Psoas muscle (tissue), 8 donors: ENCODE data around the gene PHOSPHO2. TPM values are rescaled to one million over a fixed set of nuclear protein-coding genes. Genes with fewer than 3 reads are reported as not detected.

Source experiments
- ATAC-seq, 4 donors: fragments of 200-7000 bp; cut with Tn5 transposase; one replicate each; pipeline ENCODE4 v1.9.1; 2020; ENCODE audit warnings: moderate library complexity in 3 of 4, mild to moderate bottlenecking in 2 of 4
- DNase-seq, 2 donors: peaks; one replicate each; pipeline ENCODE4 v3.0.0-alpha.2; 2020
- H3K27ac ChIP-seq: fragments of 200-600 bp; one replicate; pipeline ENCODE4 v1.8.0; 2022
- H3K27me3 ChIP-seq, 3 donors: fragments of 200-600 bp in 1 of 3; one replicate each; pipeline versions ENCODE4 v1.6.1 to v1.8.0; 2013 to 2022; ENCODE audit warnings: low read length in 2 of 3, mild to moderate bottlenecking in 2 of 3, moderate library complexity in 1 of 3; ENCODE audit not compliant: insufficient read depth in 3 of 3
- H3K36me3 ChIP-seq, 2 donors: fragments of 200-600 bp in 1 of 2; one replicate each; pipeline versions ENCODE4 v1.6.1 to v1.8.0; 2013 to 2022; ENCODE audit warnings: low read depth in 1 of 2, mild to moderate bottlenecking in 1 of 2, moderate library complexity in 1 of 2; ENCODE audit not compliant: insufficient read depth in 1 of 2
- H3K4me1 ChIP-seq: fragments of 200-600 bp; one replicate; pipeline ENCODE4 v1.8.0; 2022
- H3K4me3 ChIP-seq: fragments of 200-600 bp; one replicate; pipeline ENCODE4 v1.8.0; 2022; ENCODE audit warnings: mild to moderate bottlenecking
- H3K9me3 ChIP-seq: fragments of 200-600 bp; one replicate; pipeline ENCODE4 v1.8.0; 2022
- CTCF ChIP-seq: fragments of 200-600 bp; IDR thresholded peaks from one replicate; pipeline ENCODE4 v1.8.0; 2022; ENCODE audit warnings: antibody characterized with exemption
- WGBS, 3 donors: extraction: QIAGEN DNeasy Blood & Tissue Kit; methylation state at CpG; one replicate each; pipeline versions ENCODE4 v1.1.6 to v1.1.7; 2013; 5-methylcytosine and 5-hydroxymethylcytosine counted together
- intact Hi-C, 2 donors: fragments of 100-400 bp; cut with DNase I; formaldehyde crosslinking; loops; one replicate each; pipeline versions ENCODE4 v1.11.0 to v1.14.2; 2022
- polyA plus RNA-seq, 3 donors: library from polyadenylated mRNA; stranded (reverse); fragments of 200-250 nt; gene quantifications; one replicate each; pipeline ENCODE4 v1.2.3, GENCODE V29; 2013
- total RNA-seq, 4 donors: library from RNA; stranded (reverse); fragmentation: NEBNext Ultra II Directional in 2 of 4; extraction: Animal tissue kit (Norgen Biotek cat#: 25700) in 2 of 4; gene quantifications; one replicate each; pipeline versions ENCODE4 v1.2.1 to v1.2.4, GENCODE V29; 2021 to 2023
- donor health status: healthy with polysubstance abuse.
- donor health status: DM: no; HTN: no; CAD: no; lungs with moderate emphysema.
- donor health status: Bipolar disorder and iron deficiency.
- donor health status: healthy.
- donor health status: DM: yes; HTN: yes; CAD: no.
- donor health status: DM: no; HTN: no; CAD: no.
- donor health status: DM: no; HTN: no; CAD: no.
- donor health status: DM: yes; HTN: yes; CAD: no.

PHOSPHO2 gene
- total and polyA plus RNA-seq, 7 donors, result 0.86 to 7.5 (median 1.6) TPM

- H3K36me3 ChIP-seq, result no peaks in the 10 kb centered on the region
- no peak overlapping the region for H3K27ac ChIP-seq
- H3K4me1 ChIP-seq, result peaks cover 12% of the 10 kb centered on the region
- no peak overlapping the region for H3K4me3 ChIP-seq
- intact Hi-C loops, result no loop called here
- H3K9me3 ChIP-seq, result no peaks in the 10 kb centered on the region
- DNase-seq (no peak), ATAC-seq (no peak)
- 65 to 74% (median 70%) methylated on average over 12 of the region's 12 CpGs for WGBS, 3 donors
- no peak for TF ChIP-seq CTCF
- H3K27me3 ChIP-seq, result no peaks in the 10 kb centered on the region
These were observed 22.8 kb downstream of the PHOSPHO2 start for GRCh38 chr2:169716938-169717690.

DNA sequence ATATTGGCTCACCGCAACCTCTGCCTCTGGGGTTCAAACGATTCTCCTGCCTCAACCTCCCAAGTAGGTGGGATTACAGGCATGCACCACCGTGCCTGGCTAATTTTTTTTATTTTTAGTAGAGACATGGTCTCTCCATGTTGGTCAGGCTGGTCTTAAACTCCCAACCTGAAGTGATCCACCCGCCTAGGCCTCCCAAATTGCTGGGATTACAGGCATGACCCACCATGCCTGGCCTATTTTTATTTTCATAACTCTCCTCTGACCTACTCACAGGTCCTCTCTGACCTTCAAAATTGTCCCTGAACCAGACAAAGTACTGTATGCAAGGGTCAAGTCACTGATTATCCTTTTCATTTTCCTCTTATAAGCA, 23.4 kb downstream of the PHOSPHO2 start:
- H3K36me3 ChIP-seq, result no peaks in the 10 kb centered on the region
- intact Hi-C loops, result no loop called here
- peaks cover 12% of the 10 kb centered on the region for H3K4me1 ChIP-seq
- no peak for DNase-seq
- H3K9me3 ChIP-seq, result no peaks in the 10 kb centered on the region
- no peak overlapping the region for H3K27ac ChIP-seq
- no peaks in the 10 kb centered on the region for H3K27me3 ChIP-seq
- WGBS, 3 donors, result 76 to 88% (median 88%) methylated on average over 4 of the region's 4 CpGs
- no peak for ATAC-seq
- TF ChIP-seq CTCF, result no peak
- no peak overlapping the region for H3K4me3 ChIP-seq

GRCh38 chr2:169718930-169719504, 24.7 kb downstream of the PHOSPHO2 start:
- H3K27me3 ChIP-seq, result no peaks in the 10 kb centered on the region
- no peak for TF ChIP-seq CTCF
- peaks cover 12% of the 10 kb centered on the region for H3K4me1 ChIP-seq
- ATAC-seq (no peak), DNase-seq (no peak)
- no peak overlapping the region for H3K27ac ChIP-seq
- 89 to 93% (median 90%) methylated on average over 2 of the region's 2 CpGs for WGBS, 3 donors
- H3K9me3 ChIP-seq, result no peaks in the 10 kb centered on the region
- no peak overlapping the region for H3K4me3 ChIP-seq
- intact Hi-C loops, result no loop called here
- H3K36me3 ChIP-seq, result no peaks in the 10 kb centered on the region

GRCh38 chr2:169721016-169721415, 26.7 kb downstream of the PHOSPHO2 start:
- no peak for TF ChIP-seq CTCF
- no peak overlapping the region for H3K4me3 ChIP-seq
- peaks cover 5% of the 10 kb centered on the region for H3K4me1 ChIP-seq
- no peak for ATAC-seq
- no peaks in the 10 kb centered on the region for H3K9me3 ChIP-seq
- H3K27me3 ChIP-seq, result no peaks in the 10 kb centered on the region
- intact Hi-C loops, result no loop called here
- 66 to 81% (median 72%) methylated on average over 3 of the region's 3 CpGs for WGBS, 3 donors
- H3K36me3 ChIP-seq, result no peaks in the 10 kb centered on the region
- no peak for DNase-seq
- no peak overlapping the region for H3K27ac ChIP-seq

DNA sequence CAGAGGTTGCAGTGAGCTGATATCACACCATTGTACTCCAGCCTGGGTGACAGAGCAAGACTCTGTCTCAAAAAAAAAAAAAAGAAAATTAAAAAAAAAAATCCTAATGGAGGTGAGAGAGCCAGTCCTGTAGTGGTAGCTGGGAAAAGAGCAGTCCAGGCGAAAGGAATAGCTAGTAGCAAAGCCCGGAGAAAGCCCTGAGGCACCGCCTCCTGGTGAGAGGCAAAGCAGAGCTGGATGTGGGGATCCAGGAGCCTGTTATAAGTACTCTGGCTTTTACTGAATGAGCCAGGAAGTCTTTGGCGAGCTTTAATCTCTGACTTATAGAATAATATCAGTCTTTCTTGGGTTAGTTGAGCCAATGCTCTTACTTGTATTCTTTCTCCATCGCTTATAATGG, 32.8 kb downstream of the PHOSPHO2 start:
- no peak overlapping the region for H3K4me3 ChIP-seq
- ATAC-seq (no peak), DNase-seq (no peak)
- no peaks in the 10 kb centered on the region for H3K4me1 ChIP-seq
- TF ChIP-seq CTCF, result no peak
- intact Hi-C loops, result no loop called here
- H3K27me3 ChIP-seq, result no peaks in the 10 kb centered on the region
- 89 to 90% (median 90%) methylated on average over 5 of the region's 5 CpGs for WGBS, 3 donors
- no peak overlapping the region for H3K27ac ChIP-seq
- H3K9me3 ChIP-seq, result no peaks in the 10 kb centered on the region
- H3K36me3 ChIP-seq, result no peaks in the 10 kb centered on the region
